Measurements from ENCODE around the gene EPC2. TPM values are rescaled to one million over a fixed set of nuclear protein-coding genes. Genes with fewer than 3 reads are reported as not detected.
A peak's percentile ranks its signal among the peaks of the same experiment; 100 is the strongest.

EPC2 gene
- 20.9 and 26.6 TPM in 2 replicates for total RNA-seq

GRCh38 chr2:148643998-148644882, at the start of gene EPC2:
EPC2 (plus strand) TSS chr2:148644751; CDS start chr2:148645018, 267 bp downstream.
- peak; percentile 86 for DNase-seq

GRCh38 chr2:148596018-148596417, 48.5 kb upstream of the EPC2 start:
- DNase-seq: no peak

GRCh38 chr2:148599109-148599991, 45.2 kb upstream of the EPC2 start:
- no peak for DNase-seq

GRCh38 chr2:148602885-148603561, 41.5 kb upstream of the EPC2 start:
- DNase-seq: no peak

GRCh38 chr2:148603562-148603920, 41.0 kb upstream of the EPC2 start:
- no peak for DNase-seq

GRCh38 chr2:148604927-148605326, 39.6 kb upstream of the EPC2 start:
- DNase-seq: no peak

GRCh38 chr2:148607566-148607965, 37.0 kb upstream of the EPC2 start:
- no peak for DNase-seq

- DNase-seq: no peak
Measured at GRCh38 chr2:148613231-148614013, 31.1 kb upstream of the EPC2 start.

GRCh38 chr2:148614014-148614321, 30.6 kb upstream of the EPC2 start:
- DNase-seq: no peak

GRCh38 chr2:148614322-148615049, 30.1 kb upstream of the EPC2 start:
- peak; percentile 45 for DNase-seq

GRCh38 chr2:148615381-148615841, 29.1 kb upstream of the EPC2 start:
- peak; percentile 9 for DNase-seq

GRCh38 chr2:148616662-148617061, 27.9 kb upstream of the EPC2 start:
- no peak for DNase-seq

GRCh38 chr2:148617219-148617618, 27.3 kb upstream of the EPC2 start:
- no peak for DNase-seq

- DNase-seq: no peak
Measured at GRCh38 chr2:148619560-148620195, 24.9 kb upstream of the EPC2 start.

GRCh38 chr2:148622366-148622765, 22.2 kb upstream of the EPC2 start:
- DNase-seq: no peak

GRCh38 chr2:148623086-148623485, 21.5 kb upstream of the EPC2 start:
- no peak for DNase-seq

- DNase-seq: no peak
Measured at GRCh38 chr2:148627224-148627623, 17.3 kb upstream of the EPC2 start.

GRCh38 chr2:148634749-148635148, 9.8 kb upstream of the EPC2 start:
- DNase-seq: no peak

GRCh38 chr2:148638543-148638942, 6.0 kb upstream of the EPC2 start:
- DNase-seq: no peak

GRCh38 chr2:148640767-148641166, 3.8 kb upstream of the EPC2 start:
- DNase-seq: peak; percentile 15
